ENCODE results near the gene IQCE. TPM values are rescaled to one million over a fixed set of nuclear protein-coding genes. Genes with fewer than 3 reads are reported as not detected.

Gene IQCE
- total RNA-seq, 1 experiment from 2014 or later = 13.4 TPM

- POLR2A ChIA-PET = no interaction called here
- CTCF ChIA-PET = no interaction called here
- peaks cover 52% of the 10 kb centered on the region for H3K36me3 Mint-ChIP-seq (ENCODE audit: insufficient read depth, unreplicated experiment)
- no peak overlapping the region for H3K27ac Mint-ChIP-seq (ENCODE audit: unreplicated experiment)
- H3K9me3 Mint-ChIP-seq (ENCODE audit: unreplicated experiment) = no peaks in the 10 kb centered on the region
- Histone ChIP-seq H3K27me3 (replicated peaks; ENCODE audit: control insufficient read depth, insufficient read depth, low read length) (no peaks in the 10 kb centered on the region), H3K36me3 (ENCODE audit: control insufficient read depth, insufficient read depth, low read length) (no peaks in the 10 kb centered on the region; the same call in none of the 2 replicates), H3K9me3 (no peaks in the 10 kb centered on the region), H3K4me1 (no peaks in the 10 kb centered on the region), H3K4me3 (ENCODE audit: low read depth, low read length) (no peak overlapping the region)
- no TSS peak for BruUV-seq (replicated peaks)
- DNase-seq = no peak
- no peak overlapping the region for H3K4me3 Mint-ChIP-seq (ENCODE audit: unreplicated experiment)
- no peaks in the 10 kb centered on the region for H3K4me1 Mint-ChIP-seq (ENCODE audit: low read depth, unreplicated experiment)
- intact Hi-C loops (cut with micrococcal nuclease; ENCODE audit: unreplicated experiment) = no loop called here
- H3K27me3 Mint-ChIP-seq (ENCODE audit: insufficient read depth, unreplicated experiment) = no peaks in the 10 kb centered on the region
- TF ChIP-seq, protein P1, sequence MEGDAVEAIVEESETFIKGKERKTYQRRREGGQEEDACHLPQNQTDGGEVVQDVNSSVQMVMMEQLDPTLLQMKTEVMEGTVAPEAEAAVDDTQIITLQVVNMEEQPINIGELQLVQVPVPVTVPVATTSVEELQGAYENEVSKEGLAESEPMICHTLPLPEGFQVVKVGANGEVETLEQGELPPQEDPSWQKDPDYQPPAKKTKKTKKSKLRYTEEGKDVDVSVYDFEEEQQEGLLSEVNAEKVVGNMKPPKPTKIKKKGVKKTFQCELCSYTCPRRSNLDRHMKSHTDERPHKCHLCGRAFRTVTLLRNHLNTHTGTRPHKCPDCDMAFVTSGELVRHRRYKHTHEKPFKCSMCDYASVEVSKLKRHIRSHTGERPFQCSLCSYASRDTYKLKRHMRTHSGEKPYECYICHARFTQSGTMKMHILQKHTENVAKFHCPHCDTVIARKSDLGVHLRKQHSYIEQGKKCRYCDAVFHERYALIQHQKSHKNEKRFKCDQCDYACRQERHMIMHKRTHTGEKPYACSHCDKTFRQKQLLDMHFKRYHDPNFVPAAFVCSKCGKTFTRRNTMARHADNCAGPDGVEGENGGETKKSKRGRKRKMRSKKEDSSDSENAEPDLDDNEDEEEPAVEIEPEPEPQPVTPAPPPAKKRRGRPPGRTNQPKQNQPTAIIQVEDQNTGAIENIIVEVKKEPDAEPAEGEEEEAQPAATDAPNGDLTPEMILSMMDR (IDR thresholded peaks at IDR 0.05; ENCODE audit: insufficient read depth in 1 of 2, low read depth in 1 of 2, low read length in 1 of 2, severe bottlenecking in 1 of 2, unreplicated experiment in 1 of 2) = no peak
Observed at GRCh38 chr7:2544541-2545188, 14.1 kb upstream of the IQCE start.

- Histone ChIP-seq H3K36me3 (ENCODE audit: control insufficient read depth, insufficient read depth, low read length) (no peaks in the 10 kb centered on the region; the same call in none of the 2 replicates), H3K4me3 (ENCODE audit: low read depth, low read length) (no peak overlapping the region), H3K4me1 (no peaks in the 10 kb centered on the region), H3K9me3 (no peaks in the 10 kb centered on the region), H3K27me3 (replicated peaks; ENCODE audit: control insufficient read depth, insufficient read depth, low read length) (no peaks in the 10 kb centered on the region)
- H3K27me3 Mint-ChIP-seq (ENCODE audit: insufficient read depth, unreplicated experiment) = no peaks in the 10 kb centered on the region
- H3K4me1 Mint-ChIP-seq (ENCODE audit: low read depth, unreplicated experiment) = no peaks in the 10 kb centered on the region
- peaks cover 63% of the 10 kb centered on the region for H3K36me3 Mint-ChIP-seq (ENCODE audit: insufficient read depth, unreplicated experiment)
- ChIA-PET CTCF (no interaction called here), POLR2A (no interaction called here)
- no TSS peak for BruUV-seq (replicated peaks)
- H3K9me3 Mint-ChIP-seq (ENCODE audit: unreplicated experiment) = no peaks in the 10 kb centered on the region
- no peak overlapping the region for H3K4me3 Mint-ChIP-seq (ENCODE audit: unreplicated experiment)
- no peak for DNase-seq
- TF ChIP-seq, protein P1 (IDR thresholded peaks at IDR 0.05; ENCODE audit: insufficient read depth in 1 of 2, low read depth in 1 of 2, low read length in 1 of 2, severe bottlenecking in 1 of 2, unreplicated experiment in 1 of 2) = no peak
- no peak overlapping the region for H3K27ac Mint-ChIP-seq (ENCODE audit: unreplicated experiment)
- intact Hi-C loops (cut with micrococcal nuclease; ENCODE audit: unreplicated experiment) = no loop called here
Observed at GRCh38 chr7:2545746-2546425, 12.9 kb upstream of the IQCE start.

GRCh38 chr7:2546776-2547586, 11.8 kb upstream of the IQCE start:
- H3K4me3 Mint-ChIP-seq (ENCODE audit: unreplicated experiment) = no peak overlapping the region
- ChIA-PET CTCF (no interaction called here), POLR2A (no interaction called here)
- TF ChIP-seq, protein P1 (IDR thresholded peaks at IDR 0.05; ENCODE audit: insufficient read depth in 1 of 2, low read depth in 1 of 2, low read length in 1 of 2, severe bottlenecking in 1 of 2, unreplicated experiment in 1 of 2) = no peak
- no peaks in the 10 kb centered on the region for H3K4me1 ChIP-seq
- H3K36me3 ChIP-seq (ENCODE audit: control insufficient read depth, insufficient read depth, low read length) = no peaks in the 10 kb centered on the region; the same call in none of the 2 replicates
- intact Hi-C loops (cut with micrococcal nuclease; ENCODE audit: unreplicated experiment) = no loop called here
- no peaks in the 10 kb centered on the region for H3K27me3 Mint-ChIP-seq (ENCODE audit: insufficient read depth, unreplicated experiment)
- H3K9me3 ChIP-seq = no peaks in the 10 kb centered on the region
- H3K36me3 Mint-ChIP-seq (ENCODE audit: insufficient read depth, unreplicated experiment) = peaks cover 66% of the 10 kb centered on the region
- DNase-seq = no peak
- no peaks in the 10 kb centered on the region for H3K27me3 ChIP-seq (replicated peaks; ENCODE audit: control insufficient read depth, insufficient read depth, low read length)
- no TSS peak for BruUV-seq (replicated peaks)
- H3K27ac Mint-ChIP-seq (ENCODE audit: unreplicated experiment) = no peak overlapping the region
- no peak overlapping the region for H3K4me3 ChIP-seq (ENCODE audit: low read depth, low read length)
- H3K9me3 Mint-ChIP-seq (ENCODE audit: unreplicated experiment) = no peaks in the 10 kb centered on the region
- H3K4me1 Mint-ChIP-seq (ENCODE audit: low read depth, unreplicated experiment) = no peaks in the 10 kb centered on the region

Data from Caco-2 (cell line).